Karpas-422 (cell line): ENCODE results near the gene RAD51B. TPM values are rescaled to one million over a fixed set of nuclear protein-coding genes. Genes with fewer than 3 reads are reported as not detected.

Source experiments
- DNase-seq: peaks from one replicate; pipeline ENCODE4 v3.0.0-alpha.2; 2015
- H2AFZ ChIP-seq: fragments of 200-600 bp; sonication (generic); 2 replicates; pipeline ENCODE4 v1.6.1; 2014; ENCODE audit warnings: antibody characterized with exemption, low read length, mixed read lengths
- H3K27ac ChIP-seq: fragments of 200-600 bp; sonication (generic); 2 replicates; pipeline ENCODE4 v1.5.1; 2014; ENCODE audit warnings: mild to moderate bottlenecking, low read length, moderate library complexity
- H3K27me3 ChIP-seq: fragments of 200-600 bp; sonication (generic); 2 replicates; pipeline ENCODE4 v1.6.1; 2014; ENCODE audit warnings: low read length, mixed read lengths
- H3K36me3 ChIP-seq: fragments of 200-600 bp; sonication (generic); 2 replicates; pipeline ENCODE4 v1.6.1; 2014; ENCODE audit warnings: low read length, mixed read lengths; ENCODE audit not compliant: insufficient read depth
- H3K4me1 ChIP-seq: fragments of 200-600 bp; sonication (generic); 2 replicates; pipeline ENCODE4 v1.6.1; 2014; ENCODE audit warnings: mild to moderate bottlenecking, low read length, mixed read lengths
- H3K4me2 ChIP-seq: fragments of 200-600 bp; sonication (generic); 2 replicates; pipeline ENCODE4 v1.6.1; 2014; ENCODE audit warnings: low read length, low read depth, mild to moderate bottlenecking; ENCODE audit not compliant: poor library complexity, severe bottlenecking
- H3K4me3 ChIP-seq: fragments of 200-600 bp; sonication (generic); 2 replicates; pipeline ENCODE4 v1.5.1; 2014; ENCODE audit warnings: mild to moderate bottlenecking, antibody characterized with exemption, low read length, mixed read lengths
- H3K79me2 ChIP-seq: fragments of 200-600 bp; sonication (generic); 2 replicates; pipeline ENCODE4 v1.6.1; 2014; ENCODE audit warnings: mild to moderate bottlenecking, low read length, mixed read lengths
- H3K9ac ChIP-seq: fragments of 200-600 bp; sonication (generic); 2 replicates; pipeline ENCODE4 v1.6.0; 2014; ENCODE audit warnings: low read length
- H3K9me2 ChIP-seq: fragments of 200-600 bp; sonication (generic), shearing (Covaris generic); replicated peaks from 2 replicates; pipeline ENCODE4 v1.6.0; 2014; ENCODE audit warnings: mild to moderate bottlenecking, low read length, moderate library complexity; ENCODE audit not compliant: insufficient read depth
- H3K9me3 ChIP-seq: fragments of 300-700, 200-600 bp; sonication (generic); 2 replicates; pipeline ENCODE4 v1.6.1; 2014; ENCODE audit warnings: low read length, mixed read lengths
- H4K20me1 ChIP-seq: fragments of 200-600 bp; sonication (generic); 2 replicates; pipeline ENCODE4 v1.6.1; 2014; ENCODE audit warnings: mild to moderate bottlenecking, antibody characterized with exemption, low read length, low read depth; ENCODE audit not compliant: insufficient read depth
- total RNA-seq: library from RNA; depleted of rRNA; stranded (reverse); fragments of >200 nt; shearing (Covaris generic); gene quantifications from 2 replicates; pipeline ENCODE4 v1.2.3, GENCODE V29; 2014; ENCODE audit warnings: low replicate concordance

RAD51B gene
- total RNA-seq, 1 experiment from 2014 or later = 107 TPM

GRCh38 chr14:67919259-67920032, 99.9 kb downstream of the RAD51B start:
- no peak overlapping the region for H3K4me2 ChIP-seq
- no peak overlapping the region for H3K27ac ChIP-seq
- no peaks in the 10 kb centered on the region for H3K9me3 ChIP-seq
- no peak overlapping the region for H3K4me3 ChIP-seq
- H2AFZ ChIP-seq = no peak overlapping the region
- H3K9me2 ChIP-seq = no peaks in the 10 kb centered on the region
- no peaks in the 10 kb centered on the region for H3K27me3 ChIP-seq
- no peak overlapping the region for H3K9ac ChIP-seq
- no peaks in the 10 kb centered on the region for H3K36me3 ChIP-seq
- H3K4me1 ChIP-seq = no peaks in the 10 kb centered on the region
- DNase-seq = no peak
- no peaks in the 10 kb centered on the region for H3K79me2 ChIP-seq
- peaks cover 19% of the 10 kb centered on the region for H4K20me1 ChIP-seq

GRCh38 chr14:67926821-67927220, 107.2 kb downstream of the RAD51B start:
- Histone ChIP-seq H3K9me3 (no peaks in the 10 kb centered on the region; the same call in 1 of the 2 replicates), H3K79me2 (no peaks in the 10 kb centered on the region), H3K27ac (no peak overlapping the region), H3K4me3 (no peak overlapping the region), H3K27me3 (no peaks in the 10 kb centered on the region), H3K9me2 (no peaks in the 10 kb centered on the region), H3K4me2 (no peak overlapping the region), H3K36me3 (no peaks in the 10 kb centered on the region), H3K4me1 (no peaks in the 10 kb centered on the region), H3K9ac (no peak overlapping the region), H2AFZ (no peak overlapping the region), H4K20me1 (no peaks in the 10 kb centered on the region; the same call in 1 of the 2 replicates)
- no peak for DNase-seq

- peaks cover 4% of the 10 kb centered on the region; the same call in 1 of the 2 replicates for H4K20me1 ChIP-seq
- DNase-seq = no peak
- H3K4me1 ChIP-seq = no peaks in the 10 kb centered on the region
- no peak overlapping the region for H3K27ac ChIP-seq
- H3K9ac ChIP-seq = no peak overlapping the region
- no peak overlapping the region for H3K4me2 ChIP-seq
- no peak overlapping the region for H3K4me3 ChIP-seq
- no peaks in the 10 kb centered on the region for H3K27me3 ChIP-seq
- no peak overlapping the region for H2AFZ ChIP-seq
- H3K79me2 ChIP-seq = no peaks in the 10 kb centered on the region
- H3K9me2 ChIP-seq = no peaks in the 10 kb centered on the region
- H3K36me3 ChIP-seq = no peaks in the 10 kb centered on the region
- no peaks in the 10 kb centered on the region; the same call in 1 of the 2 replicates for H3K9me3 ChIP-seq
Measured at GRCh38 chr14:67927244-67927643, 107.7 kb downstream of the RAD51B start.

- H3K9me3 ChIP-seq = no peaks in the 10 kb centered on the region; the same call in 1 of the 2 replicates
- no peak for DNase-seq
- H3K4me2 ChIP-seq = no peak overlapping the region
- no peak overlapping the region for H2AFZ ChIP-seq
- no peak overlapping the region for H3K4me3 ChIP-seq
- no peak overlapping the region for H3K9ac ChIP-seq
- H3K9me2 ChIP-seq = no peaks in the 10 kb centered on the region
- H4K20me1 ChIP-seq = peaks cover 15% of the 10 kb centered on the region; the same call in 1 of the 2 replicates
- H3K27ac ChIP-seq = no peak overlapping the region
- no peaks in the 10 kb centered on the region for H3K36me3 ChIP-seq
- no peaks in the 10 kb centered on the region for H3K27me3 ChIP-seq
- H3K79me2 ChIP-seq = no peaks in the 10 kb centered on the region
- H3K4me1 ChIP-seq = no peaks in the 10 kb centered on the region
Measured at GRCh38 chr14:67928375-67928774, 108.8 kb downstream of the RAD51B start.

- H3K79me2 ChIP-seq = no peaks in the 10 kb centered on the region
- H3K36me3 ChIP-seq = no peaks in the 10 kb centered on the region
- H3K27me3 ChIP-seq = no peaks in the 10 kb centered on the region
- peaks cover 43% of the 10 kb centered on the region for H4K20me1 ChIP-seq
- H3K9ac ChIP-seq = no peak overlapping the region
- H3K4me1 ChIP-seq = no peaks in the 10 kb centered on the region
- H3K4me2 ChIP-seq = no peak overlapping the region
- no peak for DNase-seq
- no peak overlapping the region for H3K27ac ChIP-seq
- H3K9me3 ChIP-seq = no peaks in the 10 kb centered on the region
- no peaks in the 10 kb centered on the region for H3K9me2 ChIP-seq
- H3K4me3 ChIP-seq = no peak overlapping the region
- H2AFZ ChIP-seq = no peak overlapping the region
Measured at GRCh38 chr14:67932708-67933246, 113.2 kb downstream of the RAD51B start.

GRCh38 chr14:67933266-67933665, 113.7 kb downstream of the RAD51B start:
- Histone ChIP-seq H4K20me1 (peaks cover 47% of the 10 kb centered on the region), H3K4me3 (no peak overlapping the region), H3K9ac (no peak overlapping the region), H3K79me2 (no peaks in the 10 kb centered on the region), H3K27me3 (no peaks in the 10 kb centered on the region), H3K4me1 (no peaks in the 10 kb centered on the region), H3K27ac (no peak overlapping the region), H3K4me2 (no peak overlapping the region), H3K36me3 (no peaks in the 10 kb centered on the region), H2AFZ (no peak overlapping the region), H3K9me2 (no peaks in the 10 kb centered on the region), H3K9me3 (no peaks in the 10 kb centered on the region)
- DNase-seq = no peak

- Histone ChIP-seq H3K9me2 (no peaks in the 10 kb centered on the region), H3K27ac (no peak overlapping the region), H3K79me2 (no peaks in the 10 kb centered on the region), H3K4me1 (no peaks in the 10 kb centered on the region), H3K4me3 (no peak overlapping the region), H3K27me3 (no peaks in the 10 kb centered on the region), H3K9ac (no peak overlapping the region), H4K20me1 (peaks cover 55% of the 10 kb centered on the region), H3K9me3 (no peaks in the 10 kb centered on the region), H3K4me2 (no peak overlapping the region), H2AFZ (no peak overlapping the region), H3K36me3 (no peaks in the 10 kb centered on the region)
- DNase-seq = peak; percentile 84
Measured at GRCh38 chr14:67934087-67934486, 114.5 kb downstream of the RAD51B start.

GRCh38 chr14:67934862-67935261, 115.3 kb downstream of the RAD51B start:
- Histone ChIP-seq H3K27me3 (no peaks in the 10 kb centered on the region), H3K9me3 (no peaks in the 10 kb centered on the region), H3K4me3 (no peak overlapping the region), H3K27ac (no peak overlapping the region), H3K4me2 (no peak overlapping the region), H2AFZ (no peak overlapping the region), H3K9ac (no peak overlapping the region), H4K20me1 (peaks cover 60% of the 10 kb centered on the region), H3K36me3 (no peaks in the 10 kb centered on the region), H3K9me2 (no peaks in the 10 kb centered on the region), H3K79me2 (no peaks in the 10 kb centered on the region), H3K4me1 (no peaks in the 10 kb centered on the region)
- DNase-seq = no peak
